Spinal cord (tissue), 10 donors: ENCODE data around the gene NAA10. TPM values are rescaled to one million over a fixed set of nuclear protein-coding genes. Genes with fewer than 3 reads are reported as not detected.

Source experiments
- DNase-seq, 6 donors: peaks; one replicate each; pipeline versions ENCODE4 v3.0.0 to v3.0.0-alpha.2; 2013 to 2015; ENCODE audit warnings: low spot score in 6 of 6, low read depth in 4 of 6
- H3K27ac ChIP-seq: one replicate; pipeline ENCODE4 v1.5.1; 2013; ENCODE audit warnings: low read depth, low read length, control low read depth
- H3K27me3 ChIP-seq: one replicate; pipeline ENCODE4 v1.6.1; 2013; ENCODE audit warnings: low read length; ENCODE audit not compliant: control insufficient read depth, insufficient read depth
- H3K36me3 ChIP-seq: one replicate; pipeline ENCODE4 v1.6.1; 2013; ENCODE audit warnings: low read length; ENCODE audit not compliant: control insufficient read depth, insufficient read depth
- H3K4me1 ChIP-seq: one replicate; pipeline ENCODE4 v1.6.1; 2013; ENCODE audit warnings: low read length; ENCODE audit not compliant: control insufficient read depth, insufficient read depth
- H3K4me3 ChIP-seq: one replicate; pipeline ENCODE4 v1.5.1; 2013; ENCODE audit warnings: low read depth, low read length, control low read depth
- H3K9me3 ChIP-seq: one replicate; pipeline ENCODE4 v1.6.1; 2013; ENCODE audit warnings: low read length; ENCODE audit not compliant: control insufficient read depth, insufficient read depth
- WGBS: methylation state at CpG from one replicate; pipeline ENCODE4 v1.1.5; 2013; ENCODE audit warnings: missing lambda C conversion rate; ENCODE audit not compliant: insufficient coverage; 5-methylcytosine and 5-hydroxymethylcytosine counted together
- polyA plus RNA-seq, 2 donors: library from polyadenylated mRNA; unstranded; fragments of 120-200 nt; gene quantifications; one replicate each; pipeline ENCODE4 v1.2.1, GENCODE V29; 2013; ENCODE audit not compliant: insufficient read length in 2 of 2
- total RNA-seq, 2 donors: library from RNA; depleted of rRNA in 1 of 2; stranded (reverse); fragments of 120-200 nt in 1 of 2; fragments of >200 nt in 1 of 2; gene quantifications; one replicate each; pipeline versions ENCODE4 v1.2.3 to v1.2.4, GENCODE V29; 2013 to 2014
- donor health status: healthy.

NAA10 gene
- total and polyA plus RNA-seq, 4 donors, result 26.9 to 115 (median 82.8) TPM

- H3K36me3 ChIP-seq, result peaks cover 38% of the 10 kb centered on the region
- no peak overlapping the region for H3K4me3 ChIP-seq
- 87% methylated on average over 8 of the region's 8 CpGs for WGBS
- H3K9me3 ChIP-seq, result no peaks in the 10 kb centered on the region
- DNase-seq, result no peak
- H3K4me1 ChIP-seq, result peaks cover 47% of the 10 kb centered on the region
- H3K27me3 ChIP-seq, result peaks cover 2% of the 10 kb centered on the region
- H3K27ac ChIP-seq, result no peak overlapping the region
Observed at GRCh38 chrX:153931151-153931550, 3.7 kb downstream of the NAA10 start.

GRCh38 chrX:153930011-153930910 lies 4.6 kb downstream of the NAA10 start:
- WGBS, result 88% methylated on average over 26 of the region's 31 CpGs
- Histone ChIP-seq H3K27me3 (peaks cover 5% of the 10 kb centered on the region), H3K4me3 (no peak overlapping the region), H3K4me1 (peaks cover 50% of the 10 kb centered on the region), H3K36me3 (peaks cover 38% of the 10 kb centered on the region), H3K9me3 (no peaks in the 10 kb centered on the region), H3K27ac (no peak overlapping the region)
- DNase-seq, result no peak

- Histone ChIP-seq H3K27me3 (peaks cover 5% of the 10 kb centered on the region), H3K4me3 (no peak overlapping the region), H3K36me3 (peaks cover 38% of the 10 kb centered on the region), H3K4me1 (peaks cover 54% of the 10 kb centered on the region), H3K27ac (no peak overlapping the region), H3K9me3 (no peaks in the 10 kb centered on the region)
- 73% methylated on average over 6 of the region's 10 CpGs for WGBS
- no peak for DNase-seq
Observed at GRCh38 chrX:153929576-153929975, 5.3 kb downstream of the NAA10 start.

- 100% methylated on average over 2 of the region's 9 CpGs for WGBS
- peaks cover 7% of the 10 kb centered on the region for H3K27me3 ChIP-seq
- peak overlapping the region; percentile 76 for H3K27ac ChIP-seq
- peaks cover 54% of the 10 kb centered on the region for H3K4me1 ChIP-seq
- no peaks in the 10 kb centered on the region for H3K9me3 ChIP-seq
- peaks cover 38% of the 10 kb centered on the region for H3K36me3 ChIP-seq
- DNase-seq, result no peak
- H3K4me3 ChIP-seq, result no peak overlapping the region
Observed at GRCh38 chrX:153928846-153929245, 6.0 kb downstream of the NAA10 start.

GRCh38 chrX:153927922-153928760 lies 6.7 kb downstream of the NAA10 start:
- DNase-seq, result peak; percentile 77 to 98 (median 92)
- WGBS, result 12% methylated on average over 73 of the region's 76 CpGs
- Histone ChIP-seq H3K4me1 (peaks cover 58% of the 10 kb centered on the region), H3K9me3 (no peaks in the 10 kb centered on the region), H3K27ac (peak overlapping the region; percentile 97), H3K27me3 (peaks cover 10% of the 10 kb centered on the region), H3K36me3 (peaks cover 38% of the 10 kb centered on the region), H3K4me3 (peak overlapping the region; percentile 48)

- H3K9me3 ChIP-seq, result no peaks in the 10 kb centered on the region
- 20% methylated on average over 8 of the region's 8 CpGs for WGBS
- H3K36me3 ChIP-seq, result peaks cover 35% of the 10 kb centered on the region
- no peak for DNase-seq
- H3K27me3 ChIP-seq, result peaks cover 10% of the 10 kb centered on the region
- H3K27ac ChIP-seq, result peak overlapping the region; percentile 97
- peak overlapping the region; percentile 48 for H3K4me3 ChIP-seq
- H3K4me1 ChIP-seq, result peaks cover 61% of the 10 kb centered on the region
Observed at GRCh38 chrX:153927672-153927921, 7.2 kb downstream of the NAA10 start.

GRCh38 chrX:153926858-153927671 lies 7.8 kb downstream of the NAA10 start:
- Histone ChIP-seq H3K9me3 (no peaks in the 10 kb centered on the region), H3K27me3 (peaks cover 8% of the 10 kb centered on the region), H3K27ac (peak overlapping the region; percentile 97), H3K4me1 (peaks cover 61% of the 10 kb centered on the region), H3K4me3 (peak overlapping the region; percentile 48), H3K36me3 (peaks cover 29% of the 10 kb centered on the region)
- peak in 2 of 6 donors; percentile 52 to 62 for DNase-seq
- WGBS, result 27% methylated on average over 21 of the region's 31 CpGs

- no peaks in the 10 kb centered on the region for H3K9me3 ChIP-seq
- peaks cover 24% of the 10 kb centered on the region for H3K36me3 ChIP-seq
- DNase-seq, result no peak
- H3K4me1 ChIP-seq, result peaks cover 66% of the 10 kb centered on the region
- peak overlapping the region; percentile 97 for H3K27ac ChIP-seq
- peaks cover 9% of the 10 kb centered on the region for H3K27me3 ChIP-seq
- 38% methylated on average over 2 of the region's 4 CpGs for WGBS
- H3K4me3 ChIP-seq, result peak overlapping the region; percentile 48
Observed at GRCh38 chrX:153926552-153926857, 8.3 kb downstream of the NAA10 start.

- Histone ChIP-seq H3K36me3 (peaks cover 18% of the 10 kb centered on the region), H3K9me3 (no peaks in the 10 kb centered on the region), H3K27me3 (peaks cover 10% of the 10 kb centered on the region), H3K4me3 (peak within 1 kb of the TSS; percentile 48), H3K27ac (peak within 1 kb of the TSS; percentile 97), H3K4me1 (peaks cover 71% of the 10 kb centered on the region)
- no peak for DNase-seq
- 26% methylated on average over 58 of the region's 59 CpGs for WGBS
Observed at GRCh38 chrX:153925739-153926551, 8.9 kb downstream of the NAA10 start, which contains the start of gene ARHGAP4. Gene ARHGAP4 (minus strand): TSS chrX:153926264. CDS start chrX:153926202, 62 bp downstream.
